Activated CD4-positive, alpha-beta T cell treated with anti-CD3 and anti-CD28 coated beads for 48 hours (primary cell): Measurements from ENCODE around the gene FANCG.
A peak's percentile ranks its signal among the peaks of the same experiment; 100 is the strongest.

Experiments used
- DNase-seq: peaks from one replicate; pipeline ENCODE4 v3.0.0-alpha.2; 2020

Gene FANCG

GRCh38 chr9:35057271-35057620, 22.5 kb downstream of the FANCG start:
- DNase-seq: no peak

- no peak for DNase-seq
Observed at GRCh38 chr9:35056571-35057270, 23.0 kb downstream of the FANCG start.

GRCh38 chr9:35054871-35055644, 24.7 kb downstream of the FANCG start:
- DNase-seq: no peak

- DNase-seq: no peak
Observed at GRCh38 chr9:35054185-35054835, 25.4 kb downstream of the FANCG start.

- DNase-seq: peak; percentile 69
Observed at GRCh38 chr9:35051069-35051967, 28.4 kb downstream of the FANCG start.

- DNase-seq: no peak
Observed at GRCh38 chr9:35048511-35048910, 31.2 kb downstream of the FANCG start.

- no peak for DNase-seq
Observed at GRCh38 chr9:35044071-35044470, 35.7 kb downstream of the FANCG start.

GRCh38 chr9:35042891-35043545, 36.7 kb downstream of the FANCG start:
- DNase-seq: no peak

GRCh38 chr9:35042081-35042604, 37.6 kb downstream of the FANCG start:
- DNase-seq: no peak

GRCh38 chr9:35035851-35036701, 43.7 kb downstream of the FANCG start:
- DNase-seq: peak; percentile 67

GRCh38 chr9:35033101-35033500, 46.6 kb downstream of the FANCG start:
- no peak for DNase-seq

GRCh38 chr9:35029852-35030251, 49.9 kb downstream of the FANCG start:
- no peak for DNase-seq

- DNase-seq: no peak
Observed at GRCh38 chr9:35029241-35029640, 50.5 kb downstream of the FANCG start.

GRCh38 chr9:35028341-35028740, 51.4 kb downstream of the FANCG start:
- no peak for DNase-seq

GRCh38 chr9:35027860-35028259, 51.9 kb downstream of the FANCG start:
- no peak for DNase-seq

GRCh38 chr9:35027374-35027773, 52.4 kb downstream of the FANCG start:
- no peak for DNase-seq

- DNase-seq: no peak
Observed at GRCh38 chr9:35026671-35027070, 53.1 kb downstream of the FANCG start.
